HG02840 (cell line): ENCODE data around the gene WNT1.

ENCODE experiments used
- ATAC-seq: cut with Tn5 transposase; IDR thresholded peaks from one replicate; pipeline ENCODE4 v1.9.1; 2021; ENCODE audit warnings: mild to moderate bottlenecking, moderate library complexity, moderate number of reproducible peaks; ENCODE audit not compliant: unreplicated experiment, low FRiP score

WNT1 gene

GRCh38 chr12:48978291-48978740 lies at the start of gene WNT1:
Gene WNT1 (plus strand): TSS chr12:48978322. CDS start chr12:48978651, 329 bp downstream.
- no peak for ATAC-seq

- no peak for ATAC-seq
Observed at GRCh38 chr12:48929551-48929950, 48.6 kb upstream of the WNT1 start.

- no peak for ATAC-seq
Observed at GRCh38 chr12:48930475-48930874, 47.6 kb upstream of the WNT1 start.

GRCh38 chr12:48932878-48933277 lies 45.2 kb upstream of the WNT1 start:
- no peak for ATAC-seq

GRCh38 chr12:48933664-48934311 lies 44.3 kb upstream of the WNT1 start:
- ATAC-seq = no peak

GRCh38 chr12:48934312-48934706 lies 43.8 kb upstream of the WNT1 start:
- no peak for ATAC-seq

- ATAC-seq = no peak
Observed at GRCh38 chr12:48936379-48936979, 41.6 kb upstream of the WNT1 start.

GRCh38 chr12:48937170-48937569 lies 41.0 kb upstream of the WNT1 start:
- ATAC-seq = no peak

GRCh38 chr12:48938805-48939204 lies 39.3 kb upstream of the WNT1 start:
- no peak for ATAC-seq

- ATAC-seq = no peak
Observed at GRCh38 chr12:48940181-48940580, 37.9 kb upstream of the WNT1 start.

- ATAC-seq = no peak
Observed at GRCh38 chr12:48943221-48943620, 34.9 kb upstream of the WNT1 start.

- ATAC-seq = no peak
Observed at GRCh38 chr12:48946205-48946604, 31.9 kb upstream of the WNT1 start.

GRCh38 chr12:48946943-48947342 lies 31.2 kb upstream of the WNT1 start:
- no peak for ATAC-seq

GRCh38 chr12:48947727-48948126 lies 30.4 kb upstream of the WNT1 start:
- ATAC-seq = no peak

GRCh38 chr12:48952691-48953090 lies 25.4 kb upstream of the WNT1 start:
- ATAC-seq = no peak

- no peak for ATAC-seq
Observed at GRCh38 chr12:48954061-48954460, 24.1 kb upstream of the WNT1 start.

GRCh38 chr12:48954841-48955501 lies 23.2 kb upstream of the WNT1 start:
- no peak for ATAC-seq

- no peak for ATAC-seq
Observed at GRCh38 chr12:48956279-48957140, 21.6 kb upstream of the WNT1 start.

- ATAC-seq = peak; percentile 70
Observed at GRCh38 chr12:48957141-48958048, 20.7 kb upstream of the WNT1 start, which contains the start of gene ARF3. Gene ARF3 (minus strand): TSS chr12:48957487. CDS start chr12:48941095, 16,392 bp downstream.

- no peak for ATAC-seq
Observed at GRCh38 chr12:48958049-48958388, 20.1 kb upstream of the WNT1 start.
